DOHH2 (cell line): ENCODE measurements around the gene CASR.
"Not testable (repeated sequence)": the region's sequence is repeated elsewhere in the genome, so short reads cannot be mapped to it uniquely, and the experiment has no call there.

Experiments used
- H3F3A ChIP-seq: fragments of 200-600 bp; sonication (generic), shearing (Covaris generic); 2 replicates; pipeline ENCODE4 v1.6.0; 2016; ENCODE audit warnings: antibody characterized with exemption, mild to moderate bottlenecking; ENCODE audit not compliant: control insufficient read depth, insufficient read depth
- H3K27ac ChIP-seq: fragments of 200-600 bp; sonication (generic); 2 replicates; pipeline ENCODE4 v1.5.1; 2014; ENCODE audit warnings: low read depth, mild to moderate bottlenecking, low read length, moderate library complexity
- H3K27me3 ChIP-seq: fragments of 200-600 bp; sonication (generic); 2 replicates; pipeline ENCODE4 v1.6.1; 2014; ENCODE audit warnings: mild to moderate bottlenecking, low read length, mixed read lengths; ENCODE audit not compliant: control insufficient read depth
- H3K36me3 ChIP-seq: fragments of 200-600 bp; sonication (generic); 2 replicates; pipeline ENCODE4 v1.6.1; 2014; ENCODE audit warnings: mild to moderate bottlenecking, low read length, moderate library complexity, mixed read lengths; ENCODE audit not compliant: control insufficient read depth
- H3K4me1 ChIP-seq: fragments of 200-600 bp; sonication (generic); 2 replicates; pipeline ENCODE4 v1.6.1; 2014; ENCODE audit warnings: mild to moderate bottlenecking, low read length, mixed read lengths; ENCODE audit not compliant: control insufficient read depth
- H3K4me2 ChIP-seq: fragments of 200-600 bp; sonication (generic); 2 replicates; pipeline ENCODE4 v1.6.0; 2014; ENCODE audit warnings: mild to moderate bottlenecking, low read length, moderate library complexity
- H3K4me3 ChIP-seq: fragments of 200-600 bp; sonication (generic); 2 replicates; pipeline ENCODE4 v1.5.1; 2014; ENCODE audit warnings: mild to moderate bottlenecking, low read length, mixed read lengths
- H3K79me2 ChIP-seq: fragments of 200-600 bp; sonication (generic); 2 replicates; pipeline ENCODE4 v1.6.1; 2014; ENCODE audit warnings: mild to moderate bottlenecking, low read length, mixed read lengths; ENCODE audit not compliant: control insufficient read depth
- H3K9me2 ChIP-seq: fragments of 200-600 bp; sonication (generic); replicated peaks from 2 replicates; pipeline ENCODE4 v1.6.1; 2014; ENCODE audit warnings: mild to moderate bottlenecking, low read length, mixed read lengths; ENCODE audit not compliant: control insufficient read depth
- H3K9me3 ChIP-seq: fragments of 200-600 bp; sonication (generic); 2 replicates; pipeline ENCODE4 v1.6.1; 2014; ENCODE audit warnings: antibody characterized with exemption, low read length, mixed read lengths; ENCODE audit not compliant: control insufficient read depth, insufficient read depth
- H4K20me1 ChIP-seq: fragments of 200-600 bp; sonication (generic); 2 replicates; pipeline ENCODE4 v1.6.0; 2014; ENCODE audit warnings: low read depth, mild to moderate bottlenecking, antibody characterized with exemption, low read length, moderate library complexity; ENCODE audit not compliant: control insufficient read depth, insufficient read depth
- EZH2phosphoT487 ChIP-seq: fragments of 200-600 bp; sonication (generic); IDR thresholded peaks from 2 replicates; pipeline ENCODE4 v1.6.1; 2017; ENCODE audit warnings: borderline replicate concordance, mild to moderate bottlenecking, antibody characterized with exemption, low read length, moderate library complexity, mixed read lengths
- TF ChIP-seq, protein P1 (sequence below): fragments of 200-600 bp; sonication (generic); IDR thresholded peaks from one replicate; pipeline ENCODE4 v1.5.1; 2014; ENCODE audit warnings: antibody characterized with exemption, mild to moderate bottlenecking, low read depth, low read length; ENCODE audit not compliant: poor library complexity, severe bottlenecking

The CASR gene

DNA sequence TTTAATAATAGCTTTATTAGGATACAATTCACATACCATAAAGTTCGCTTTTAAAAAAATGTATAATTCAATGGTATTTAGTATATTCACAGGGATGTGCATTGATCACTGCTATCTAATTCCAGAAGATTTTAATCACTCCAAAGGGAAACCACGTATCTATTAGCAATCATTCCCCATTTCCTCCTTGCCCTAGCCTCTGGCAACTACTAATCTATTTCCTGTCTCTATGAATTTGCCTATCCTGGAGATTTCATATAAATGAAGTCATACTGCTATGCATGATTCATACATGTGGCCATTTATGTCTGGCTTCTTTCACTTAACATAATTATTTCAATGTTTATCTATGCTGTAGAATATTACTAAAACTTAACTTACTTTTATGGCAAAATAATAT is 32.0 kb upstream of the CASR start:
- H3K4me1 ChIP-seq, result no peaks in the 10 kb centered on the region
- H3K27ac ChIP-seq, result no peak overlapping the region
- no peaks in the 10 kb centered on the region for H3K9me2 ChIP-seq
- no peak overlapping the region for H3K4me3 ChIP-seq
- H3F3A ChIP-seq, result no peaks in the 10 kb centered on the region
- H3K4me2 ChIP-seq, result no peak overlapping the region
- H3K27me3 ChIP-seq, result no peaks in the 10 kb centered on the region
- H3K79me2 ChIP-seq, result no peaks in the 10 kb centered on the region
- TF ChIP-seq EZH2phosphoT487, result no peak
- TF ChIP-seq, protein P1, sequence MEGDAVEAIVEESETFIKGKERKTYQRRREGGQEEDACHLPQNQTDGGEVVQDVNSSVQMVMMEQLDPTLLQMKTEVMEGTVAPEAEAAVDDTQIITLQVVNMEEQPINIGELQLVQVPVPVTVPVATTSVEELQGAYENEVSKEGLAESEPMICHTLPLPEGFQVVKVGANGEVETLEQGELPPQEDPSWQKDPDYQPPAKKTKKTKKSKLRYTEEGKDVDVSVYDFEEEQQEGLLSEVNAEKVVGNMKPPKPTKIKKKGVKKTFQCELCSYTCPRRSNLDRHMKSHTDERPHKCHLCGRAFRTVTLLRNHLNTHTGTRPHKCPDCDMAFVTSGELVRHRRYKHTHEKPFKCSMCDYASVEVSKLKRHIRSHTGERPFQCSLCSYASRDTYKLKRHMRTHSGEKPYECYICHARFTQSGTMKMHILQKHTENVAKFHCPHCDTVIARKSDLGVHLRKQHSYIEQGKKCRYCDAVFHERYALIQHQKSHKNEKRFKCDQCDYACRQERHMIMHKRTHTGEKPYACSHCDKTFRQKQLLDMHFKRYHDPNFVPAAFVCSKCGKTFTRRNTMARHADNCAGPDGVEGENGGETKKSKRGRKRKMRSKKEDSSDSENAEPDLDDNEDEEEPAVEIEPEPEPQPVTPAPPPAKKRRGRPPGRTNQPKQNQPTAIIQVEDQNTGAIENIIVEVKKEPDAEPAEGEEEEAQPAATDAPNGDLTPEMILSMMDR, result no peak
- H3K9me3 ChIP-seq, result peaks cover 19% of the 10 kb centered on the region; the same call in 1 of the 2 replicates
- no peaks in the 10 kb centered on the region for H3K36me3 ChIP-seq
- H4K20me1 ChIP-seq, result no peaks in the 10 kb centered on the region

DNA sequence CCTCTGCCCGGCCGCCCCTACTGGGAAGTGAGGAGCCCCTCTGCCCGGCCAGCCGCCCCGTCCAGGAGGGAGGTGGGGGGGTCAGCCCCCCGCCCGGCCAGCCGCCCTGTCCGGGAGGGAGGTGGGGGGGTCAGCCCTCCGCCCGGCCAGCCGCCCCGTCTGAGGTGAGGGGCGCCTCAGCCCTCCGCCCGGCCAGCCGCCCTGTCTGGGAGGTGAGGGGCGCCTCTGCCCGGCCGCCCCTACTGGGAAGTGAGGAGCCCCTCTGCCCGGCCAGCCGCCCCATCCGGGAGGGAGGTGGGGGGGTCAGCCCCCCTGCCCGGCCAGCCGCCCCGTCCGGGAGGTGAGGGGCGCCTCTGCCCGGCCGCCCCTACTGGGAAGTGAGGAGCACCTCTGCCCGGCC is 18.5 kb upstream of the CASR start:
- H3K36me3 ChIP-seq, H3K79me2 ChIP-seq, H3K4me2 ChIP-seq, H3F3A ChIP-seq, H3K4me3 ChIP-seq, H3K9me2 ChIP-seq, H3K4me1 ChIP-seq, H3K9me3 ChIP-seq, H3K27me3 ChIP-seq, H3K27ac ChIP-seq, H4K20me1 ChIP-seq: not testable (repeated sequence)

DNA sequence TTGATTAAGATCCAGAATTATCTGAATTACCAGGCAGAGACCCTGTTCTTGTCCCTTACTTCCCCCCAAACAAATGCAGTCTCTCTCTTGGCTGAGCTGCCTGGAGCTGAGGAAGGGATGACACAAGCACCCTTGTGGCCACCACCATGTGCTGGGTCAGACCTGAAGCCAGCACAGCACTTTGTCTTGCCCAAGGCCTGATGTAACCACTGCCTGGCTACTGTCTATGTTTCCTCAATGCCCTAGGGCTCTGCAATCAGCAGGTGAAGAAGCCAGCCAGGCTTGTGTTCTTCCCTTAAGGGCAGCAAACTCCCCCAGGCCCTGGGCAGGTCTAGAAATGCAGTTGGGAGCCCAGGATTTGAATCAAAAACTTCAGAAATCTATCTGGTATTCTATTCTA is 15.8 kb upstream of the CASR start:
- no peaks in the 10 kb centered on the region for H3K79me2 ChIP-seq
- H3K4me3 ChIP-seq, result no peak overlapping the region
- H3K27me3 ChIP-seq, result no peaks in the 10 kb centered on the region
- no peaks in the 10 kb centered on the region for H3F3A ChIP-seq
- H3K9me3 ChIP-seq, result no peaks in the 10 kb centered on the region
- H3K4me2 ChIP-seq, result no peak overlapping the region
- TF ChIP-seq, protein P1, result no peak
- TF ChIP-seq EZH2phosphoT487, result no peak
- H4K20me1 ChIP-seq, result no peaks in the 10 kb centered on the region
- H3K9me2 ChIP-seq, result no peaks in the 10 kb centered on the region
- H3K4me1 ChIP-seq, result no peaks in the 10 kb centered on the region
- H3K27ac ChIP-seq, result no peak overlapping the region
- H3K36me3 ChIP-seq, result no peaks in the 10 kb centered on the region

DNA sequence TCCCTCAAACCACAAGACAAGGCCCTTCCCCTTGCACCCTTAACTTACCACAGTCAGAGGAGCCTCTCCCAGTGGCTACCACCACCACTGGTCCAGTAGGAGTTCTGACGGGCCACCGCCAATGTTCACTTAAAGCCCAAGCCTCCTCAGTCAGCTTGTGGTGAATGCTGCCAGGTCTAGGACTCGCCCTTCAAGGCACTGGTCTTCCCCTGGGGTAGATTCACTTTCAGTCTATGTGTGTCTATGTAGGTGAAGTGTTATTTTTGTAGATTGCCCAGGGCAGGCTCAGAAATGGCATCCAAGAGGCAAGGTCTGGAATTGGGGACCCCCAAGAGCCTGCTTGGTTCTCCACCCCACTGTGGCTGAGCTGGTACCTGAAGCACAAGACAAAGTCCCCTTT is 15.4 kb upstream of the CASR start:
- Histone ChIP-seq H3K27ac (no peak overlapping the region), H3K27me3 (no peaks in the 10 kb centered on the region), H3K9me3 (no peaks in the 10 kb centered on the region), H3K36me3 (no peaks in the 10 kb centered on the region), H3K4me1 (no peaks in the 10 kb centered on the region), H3K4me3 (no peak overlapping the region), H3K4me2 (no peak overlapping the region), H4K20me1 (no peaks in the 10 kb centered on the region), H3K9me2 (no peaks in the 10 kb centered on the region), H3F3A (no peaks in the 10 kb centered on the region), H3K79me2 (no peaks in the 10 kb centered on the region)
- no peak for TF ChIP-seq EZH2phosphoT487
- TF ChIP-seq, protein P1, result no peak
